Subcutaneous abdominal adipose tissue (tissue), 5 donors: ENCODE results near the gene KIAA0408.
A peak's percentile ranks its signal among the peaks of the same experiment; 100 is the strongest.

Experiments
- H3K27ac ChIP-seq: one replicate; pipeline ENCODE4 v1.7.0; 2013; ENCODE audit warnings: low read depth, mild to moderate bottlenecking, inconsistent platforms, low read length, moderate library complexity
- H3K27me3 ChIP-seq, 5 donors: one replicate each; pipeline ENCODE4 v1.7.0; 2013; ENCODE audit warnings: low read length in 5 of 5, inconsistent platforms in 1 of 5; ENCODE audit not compliant: control insufficient read depth in 5 of 5, insufficient read depth in 4 of 5
- H3K36me3 ChIP-seq, 5 donors: one replicate each; pipeline ENCODE4 v1.7.0; 2013; ENCODE audit warnings: low read length in 5 of 5; ENCODE audit not compliant: control insufficient read depth in 5 of 5, insufficient read depth in 5 of 5
- H3K4me1 ChIP-seq, 5 donors: one replicate each; pipeline ENCODE4 v1.7.0; 2013; ENCODE audit warnings: low read length in 5 of 5, mild to moderate bottlenecking in 3 of 5, moderate library complexity in 1 of 5; ENCODE audit not compliant: control insufficient read depth in 5 of 5, insufficient read depth in 5 of 5
- H3K4me3 ChIP-seq, 5 donors: one replicate each; pipeline ENCODE4 v1.7.0; 2013; ENCODE audit warnings: low read length in 5 of 5, low read depth in 1 of 5
- H3K9ac ChIP-seq, 5 donors: one replicate each; pipeline ENCODE4 v1.7.0; 2013; ENCODE audit warnings: low read length in 5 of 5, mild to moderate bottlenecking in 4 of 5, moderate library complexity in 3 of 5
- H3K9me3 ChIP-seq, 5 donors: one replicate each; pipeline ENCODE4 v1.7.0; 2013; ENCODE audit warnings: low read length in 5 of 5; ENCODE audit not compliant: control insufficient read depth in 5 of 5
- donor health status: healthy.
- donor health status: healthy.
- donor health status: healthy.
- donor health status: healthy.
- donor health status: healthy.

The KIAA0408 gene

GRCh38 chr6:127459231-127459641 lies at the start of gene KIAA0408:
Gene KIAA0408, minus strand, starts transcription at chr6:127459389. Its CDS starts 5,408 bp downstream, at chr6:127453981.
- no peaks in the 10 kb centered on the region for H3K27me3 ChIP-seq
- peak within 1 kb of the TSS; percentile 54 to 86 (median 69) for H3K4me3 ChIP-seq
- H3K4me1 ChIP-seq = peaks cover 0 to 51% (median 30%) of the 10 kb centered on the region in 5 donors
- H3K36me3 ChIP-seq = no peaks in the 10 kb centered on the region
- H3K27ac ChIP-seq = peak within 1 kb of the TSS; percentile 90
- H3K9ac ChIP-seq = peak within 1 kb of the TSS; percentile 1 to 81 (median 47)
- no peaks in the 10 kb centered on the region for H3K9me3 ChIP-seq

- H3K9ac ChIP-seq = no peak overlapping the region
- H3K27ac ChIP-seq = no peak overlapping the region
- no peaks in the 10 kb centered on the region for H3K36me3 ChIP-seq
- H3K9me3 ChIP-seq = no peaks in the 10 kb centered on the region
- H3K4me1 ChIP-seq = no peaks in the 10 kb centered on the region
- H3K27me3 ChIP-seq = no peaks in the 10 kb centered on the region
- H3K4me3 ChIP-seq = no peak overlapping the region
Measured at GRCh38 chr6:127506894-127507293, 47.7 kb upstream of the KIAA0408 start.

- no peaks in the 10 kb centered on the region for H3K36me3 ChIP-seq
- no peak overlapping the region for H3K27ac ChIP-seq
- no peak overlapping the region for H3K9ac ChIP-seq
- no peaks in the 10 kb centered on the region for H3K9me3 ChIP-seq
- H3K4me1 ChIP-seq = no peaks in the 10 kb centered on the region
- H3K27me3 ChIP-seq = no peaks in the 10 kb centered on the region
- H3K4me3 ChIP-seq = no peak overlapping the region
Measured at GRCh38 chr6:127503022-127503421, 43.8 kb upstream of the KIAA0408 start.

- no peaks in the 10 kb centered on the region for H3K9me3 ChIP-seq
- H3K36me3 ChIP-seq = no peaks in the 10 kb centered on the region
- H3K4me1 ChIP-seq = no peaks in the 10 kb centered on the region
- H3K4me3 ChIP-seq = no peak overlapping the region
- H3K9ac ChIP-seq = no peak overlapping the region
- no peaks in the 10 kb centered on the region for H3K27me3 ChIP-seq
- no peak overlapping the region for H3K27ac ChIP-seq
Measured at GRCh38 chr6:127497410-127497809, 38.2 kb upstream of the KIAA0408 start.

GRCh38 chr6:127496471-127496870 lies 37.3 kb upstream of the KIAA0408 start:
- Histone ChIP-seq H3K36me3 (no peaks in the 10 kb centered on the region), H3K4me3 (no peak overlapping the region), H3K9ac (no peak overlapping the region), H3K27ac (no peak overlapping the region), H3K9me3 (no peaks in the 10 kb centered on the region), H3K4me1 (no peaks in the 10 kb centered on the region), H3K27me3 (no peaks in the 10 kb centered on the region)

GRCh38 chr6:127494240-127494767 lies 35.1 kb upstream of the KIAA0408 start:
- H3K9ac ChIP-seq = no peak overlapping the region
- H3K4me1 ChIP-seq = no peaks in the 10 kb centered on the region
- no peaks in the 10 kb centered on the region for H3K9me3 ChIP-seq
- no peak overlapping the region for H3K4me3 ChIP-seq
- H3K27ac ChIP-seq = no peak overlapping the region
- H3K36me3 ChIP-seq = no peaks in the 10 kb centered on the region
- no peaks in the 10 kb centered on the region for H3K27me3 ChIP-seq

- H3K27ac ChIP-seq = no peak overlapping the region
- H3K9ac ChIP-seq = no peak overlapping the region
- no peak overlapping the region for H3K4me3 ChIP-seq
- H3K36me3 ChIP-seq = no peaks in the 10 kb centered on the region
- H3K27me3 ChIP-seq = no peaks in the 10 kb centered on the region
- H3K9me3 ChIP-seq = no peaks in the 10 kb centered on the region
- H3K4me1 ChIP-seq = peaks cover 0 to 4% (median 0%) of the 10 kb centered on the region in 5 donors
Measured at GRCh38 chr6:127489248-127489647, 30.1 kb upstream of the KIAA0408 start.

GRCh38 chr6:127486934-127487333 lies 27.7 kb upstream of the KIAA0408 start:
- H3K27me3 ChIP-seq = no peaks in the 10 kb centered on the region
- peaks cover 0 to 10% (median 4%) of the 10 kb centered on the region in 5 donors for H3K4me1 ChIP-seq
- no peaks in the 10 kb centered on the region for H3K9me3 ChIP-seq
- H3K4me3 ChIP-seq = no peak overlapping the region
- no peaks in the 10 kb centered on the region for H3K36me3 ChIP-seq
- no peak overlapping the region for H3K27ac ChIP-seq
- H3K9ac ChIP-seq = no peak overlapping the region

- peak overlapping the region in 1 of 5 donors; percentile 37 for H3K4me3 ChIP-seq
- H3K9me3 ChIP-seq = no peaks in the 10 kb centered on the region
- H3K27me3 ChIP-seq = no peaks in the 10 kb centered on the region
- no peak overlapping the region for H3K9ac ChIP-seq
- H3K36me3 ChIP-seq = no peaks in the 10 kb centered on the region
- H3K27ac ChIP-seq = peak overlapping the region; percentile 18
- peaks cover 0 to 10% (median 4%) of the 10 kb centered on the region in 5 donors for H3K4me1 ChIP-seq
Measured at GRCh38 chr6:127484212-127484863, 25.1 kb upstream of the KIAA0408 start.

- Histone ChIP-seq H3K27ac (no peak overlapping the region), H3K27me3 (no peaks in the 10 kb centered on the region), H3K36me3 (no peaks in the 10 kb centered on the region), H3K4me3 (peak overlapping the region in 1 of 5 donors; percentile 37), H3K4me1 (peaks cover 0 to 10% (median 4%) of the 10 kb centered on the region in 5 donors), H3K9me3 (no peaks in the 10 kb centered on the region), H3K9ac (no peak overlapping the region)
Measured at GRCh38 chr6:127483399-127484055, 24.3 kb upstream of the KIAA0408 start.
